Activated T-cell treated with anti-CD3 and anti-CD28 coated beads, Interleukin-2, amount 50 U/mL, for 48 hours (primary cell): Measurements from ENCODE around the gene C16orf96.
"Not testable (repeated sequence)": the region's sequence is repeated elsewhere in the genome, so short reads cannot be mapped to it uniquely, and the experiment has no call there.

Experiments
- DNase-seq, 2 experiments: peaks; one replicate each; pipeline ENCODE4 v3.0.0-alpha.2; 2020

C16orf96 gene

DNA sequence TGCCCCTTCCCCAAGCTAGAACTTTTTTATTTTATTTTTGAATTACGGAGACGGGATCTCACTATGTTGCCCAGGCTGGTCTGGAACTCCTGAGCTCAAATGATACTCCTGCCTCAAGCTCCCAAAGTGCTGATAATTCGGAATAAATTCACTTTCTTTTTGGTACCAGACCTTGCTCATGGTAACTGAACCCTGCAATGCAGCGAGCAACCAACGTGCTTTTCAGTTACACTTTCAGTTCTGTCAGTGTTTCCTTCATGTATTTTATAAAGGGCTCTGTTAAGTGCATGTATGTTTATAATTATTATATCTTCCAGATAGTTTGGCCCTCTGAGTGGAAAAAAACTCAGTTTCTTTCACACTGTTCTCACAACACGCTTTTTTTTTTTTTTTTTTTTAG lies 13.9 kb downstream of the C16orf96 start:
- no peak for DNase-seq

DNA sequence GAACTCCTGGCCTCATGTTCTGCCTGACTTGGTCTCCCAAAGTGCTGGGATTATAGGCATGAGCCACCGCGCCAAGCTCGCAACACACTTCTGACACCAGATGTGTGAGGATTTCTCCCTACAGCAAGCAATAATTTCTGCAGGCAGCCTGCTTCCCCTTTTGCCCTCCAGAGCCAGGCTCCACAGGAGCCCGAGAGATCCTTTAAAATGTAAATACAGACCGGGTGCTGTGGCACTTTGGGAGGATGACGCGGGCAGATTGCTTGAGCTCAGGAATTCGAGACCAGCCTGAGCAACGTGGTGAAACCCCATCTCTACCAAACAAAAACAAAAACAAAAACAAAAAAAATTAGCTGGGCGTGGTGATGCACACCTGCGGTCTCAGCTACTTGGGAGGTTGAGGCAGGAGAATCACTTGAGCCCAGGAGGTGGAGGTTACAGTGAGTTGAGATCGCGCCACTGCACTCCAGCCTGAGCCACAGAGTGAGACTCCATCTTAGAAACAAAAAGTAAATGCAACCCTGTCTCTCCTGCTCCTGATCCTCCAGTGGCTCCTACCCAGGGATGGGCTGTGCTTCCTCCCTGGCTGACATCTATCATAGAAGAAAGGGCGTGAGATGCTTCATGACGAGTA lies 14.7 kb downstream of the C16orf96 start:
- DNase-seq = no peak

DNA sequence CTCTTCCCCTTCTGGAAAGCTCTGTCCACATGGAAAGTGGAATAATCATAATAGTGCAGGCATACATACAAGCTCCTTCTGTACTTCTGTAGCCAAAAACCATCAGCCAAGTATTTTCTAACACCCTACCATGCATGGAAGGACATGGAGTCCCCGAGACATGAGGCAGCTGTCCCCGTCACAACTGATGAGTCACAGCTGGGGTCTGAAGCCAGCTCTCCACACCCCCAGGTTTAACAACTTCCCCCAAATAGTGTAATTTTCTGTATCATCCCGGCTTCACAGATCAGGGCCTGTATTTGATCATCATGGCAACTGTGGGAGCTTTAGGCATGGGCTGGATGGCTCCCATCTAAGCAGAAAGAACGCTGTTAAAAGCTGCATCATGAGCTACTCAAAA lies 16.6 kb downstream of the C16orf96 start:
- no peak for DNase-seq

DNA sequence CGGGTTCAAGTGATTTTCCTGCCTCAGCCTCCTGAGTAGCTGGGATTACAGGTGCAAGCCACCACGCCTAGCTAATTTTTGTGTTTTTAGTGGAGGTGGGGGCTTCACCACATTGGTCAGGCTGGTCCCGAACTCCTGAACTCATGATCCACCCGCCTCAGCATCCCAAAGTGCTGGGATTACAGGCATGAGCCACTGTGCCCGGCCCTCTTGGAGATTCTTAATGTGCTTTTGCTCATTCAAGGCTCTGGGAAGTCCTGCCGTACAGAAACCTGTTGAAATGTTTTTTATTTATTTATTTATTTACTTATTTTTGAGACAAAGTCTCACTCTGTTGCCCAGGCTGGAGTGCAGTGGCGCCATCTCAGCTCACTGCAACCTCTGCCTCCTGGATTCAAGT lies 17.8 kb downstream of the C16orf96 start:
- not testable (repeated sequence) for DNase-seq

DNA sequence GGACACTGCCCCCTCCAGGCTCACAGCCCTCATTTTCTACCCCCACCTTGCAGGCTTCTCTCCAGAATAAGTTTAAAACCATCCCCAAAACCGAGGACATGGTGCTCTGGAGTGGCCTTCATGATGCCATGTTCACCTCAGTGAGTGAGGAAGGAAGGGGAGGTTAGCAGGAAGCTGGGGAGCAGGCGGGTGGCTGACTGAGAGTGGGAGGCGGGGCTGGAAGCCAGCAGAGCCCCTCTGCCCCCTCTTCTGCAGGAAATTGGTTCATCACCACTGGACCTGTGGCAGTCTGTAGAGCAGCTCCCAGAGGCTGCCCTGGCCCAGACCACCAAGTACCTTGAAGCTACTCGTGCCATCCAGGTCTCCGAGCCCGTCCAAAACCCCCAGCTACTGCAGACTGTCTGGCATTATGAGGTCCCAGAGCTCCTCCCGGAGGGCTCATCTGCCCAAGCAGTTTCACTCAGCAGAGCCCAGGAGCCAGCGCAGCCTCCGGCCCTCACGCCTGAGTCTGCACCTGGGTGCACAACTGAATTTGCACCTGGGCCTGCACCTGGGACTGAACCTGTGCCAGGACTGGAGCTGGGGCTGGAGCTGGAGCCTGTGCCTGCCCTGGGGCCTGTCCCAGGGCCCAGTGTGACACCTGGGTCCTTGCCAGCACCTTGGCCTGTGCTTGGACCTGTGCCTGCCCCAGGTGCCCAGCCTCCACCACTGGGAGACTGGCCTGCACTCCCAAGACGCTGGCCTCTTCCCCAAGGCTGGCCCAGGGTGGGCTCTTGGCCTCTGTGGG lies 19.0 kb downstream of the C16orf96 start:
- no peak for DNase-seq

DNA sequence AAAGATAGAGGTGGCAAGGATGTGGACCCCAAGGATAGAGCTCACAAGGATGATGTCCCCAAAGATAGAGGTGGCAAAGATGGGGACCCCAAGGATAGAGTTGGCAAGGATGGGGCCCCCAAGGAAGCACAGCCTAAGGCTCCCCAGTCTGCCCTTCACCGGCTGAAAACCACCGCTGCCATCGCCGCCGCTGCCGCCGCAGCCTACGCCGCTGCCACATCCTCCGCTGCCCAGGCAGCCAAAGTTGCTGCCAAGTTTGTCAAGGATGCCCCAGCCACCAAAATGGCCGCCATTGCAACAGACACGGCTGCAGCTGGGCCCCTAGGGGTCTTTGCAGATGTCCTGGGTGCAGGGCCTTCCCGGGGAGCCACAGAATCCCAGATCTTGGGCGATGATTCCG lies 19.9 kb downstream of the C16orf96 start:
- DNase-seq = no peak

DNA sequence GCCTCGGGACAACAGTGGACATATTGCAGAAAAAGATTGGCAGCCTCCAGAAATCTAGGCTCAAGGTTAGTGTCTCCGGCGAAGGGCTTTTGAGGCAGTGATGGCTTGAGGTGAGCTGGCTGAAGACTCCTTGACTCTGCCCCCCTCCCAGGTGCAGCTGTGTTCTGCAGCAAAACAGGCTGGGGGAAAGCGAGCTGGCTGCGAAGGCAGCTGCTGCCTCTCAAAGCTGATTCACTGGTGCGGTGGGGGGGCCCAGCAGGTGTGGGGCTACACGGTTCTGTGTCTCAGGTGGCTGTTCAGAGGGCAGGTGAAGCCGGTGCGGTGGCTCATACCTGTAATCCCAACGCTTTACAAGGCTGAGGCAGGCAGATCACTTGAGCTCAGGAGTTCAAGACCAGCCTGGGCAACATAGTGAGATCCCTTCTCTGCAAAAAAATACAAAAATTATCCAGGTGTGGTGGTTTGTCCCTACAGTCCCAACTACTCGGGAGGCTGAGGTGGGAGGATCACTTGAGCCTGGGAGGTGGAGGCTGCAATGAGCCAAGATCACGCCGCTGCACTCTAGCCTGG lies 22.9 kb downstream of the C16orf96 start:
- no peak for DNase-seq

DNA sequence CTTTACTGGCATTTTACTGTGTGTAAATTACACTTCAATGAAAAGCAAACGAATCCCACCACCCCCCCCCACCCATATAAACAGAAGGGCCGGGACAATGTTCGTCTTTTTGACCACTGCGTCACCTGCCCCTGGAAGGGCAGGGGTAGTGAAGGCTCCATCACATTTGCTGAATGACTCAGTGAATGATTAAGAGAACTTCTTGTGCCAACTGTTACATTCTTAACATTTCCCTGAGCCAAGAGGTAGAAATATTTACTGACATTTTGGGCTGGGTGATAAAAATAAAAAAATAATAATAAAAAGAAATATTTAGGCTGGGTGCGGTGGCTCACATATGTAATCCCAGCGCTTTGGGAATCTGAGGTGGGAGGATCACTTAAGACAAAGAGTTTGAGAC lies 24.1 kb downstream of the C16orf96 start:
- DNase-seq = no peak

DNA sequence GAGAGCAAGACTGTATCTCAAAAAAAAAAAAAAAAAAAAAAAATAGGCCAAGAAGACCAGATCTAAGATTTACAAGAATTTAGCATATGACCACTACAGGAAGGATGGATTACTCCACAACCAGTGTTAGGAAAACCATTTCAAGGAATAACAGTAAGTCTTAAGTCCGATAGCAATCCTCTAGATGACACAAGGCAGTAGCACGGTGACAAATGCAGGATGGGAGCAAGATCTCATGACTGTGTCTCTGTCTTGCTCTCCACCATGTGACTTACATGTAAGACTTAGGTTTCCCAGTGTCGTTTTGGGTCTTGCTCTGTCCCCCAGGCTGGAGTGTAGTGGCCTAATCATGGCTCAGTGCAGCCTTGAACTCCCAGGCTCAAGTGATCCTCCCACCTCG lies 27.8 kb downstream of the C16orf96 start:
- DNase-seq = no peak

DNA sequence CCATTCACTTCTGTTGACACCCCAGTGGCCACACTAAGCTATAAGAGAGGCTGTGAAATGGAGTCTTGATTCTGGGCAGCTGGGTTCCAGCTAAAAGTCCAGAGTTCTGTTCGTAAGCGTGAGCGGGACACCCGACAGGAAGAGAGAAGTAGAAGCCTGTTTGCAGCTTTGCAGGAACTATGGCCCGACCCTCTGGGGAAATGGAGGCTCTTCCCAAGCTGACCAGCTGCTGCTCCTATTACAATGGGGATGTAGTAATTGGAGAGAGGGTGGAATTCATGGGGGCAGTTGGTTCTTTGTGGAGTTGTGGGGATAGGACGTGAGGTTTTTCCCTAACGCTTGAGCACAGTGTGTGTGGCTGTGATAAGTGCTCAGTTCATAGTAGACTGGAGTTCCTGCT lies 30.2 kb downstream of the C16orf96 start:
- DNase-seq = no peak

DNA sequence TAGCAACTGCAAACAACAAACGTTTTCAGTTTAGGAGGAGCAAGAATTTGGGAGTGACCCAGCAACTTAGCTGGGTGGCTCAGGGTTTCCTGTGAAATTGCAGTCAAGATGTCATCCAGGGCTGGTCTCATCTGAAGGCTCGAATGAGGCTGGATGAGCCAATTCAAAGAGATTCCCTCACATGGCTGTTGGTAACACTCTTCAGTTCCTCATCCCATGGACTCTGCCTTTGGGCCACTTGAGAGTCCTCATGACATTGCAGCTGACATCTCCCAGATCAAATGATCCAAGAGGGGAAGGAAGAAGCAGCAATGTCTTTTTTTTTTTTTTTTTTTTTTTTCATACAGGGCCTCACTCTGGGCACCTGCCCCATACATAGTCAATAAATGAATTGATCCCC lies 32.2 kb downstream of the C16orf96 start:
- no peak for DNase-seq

DNA sequence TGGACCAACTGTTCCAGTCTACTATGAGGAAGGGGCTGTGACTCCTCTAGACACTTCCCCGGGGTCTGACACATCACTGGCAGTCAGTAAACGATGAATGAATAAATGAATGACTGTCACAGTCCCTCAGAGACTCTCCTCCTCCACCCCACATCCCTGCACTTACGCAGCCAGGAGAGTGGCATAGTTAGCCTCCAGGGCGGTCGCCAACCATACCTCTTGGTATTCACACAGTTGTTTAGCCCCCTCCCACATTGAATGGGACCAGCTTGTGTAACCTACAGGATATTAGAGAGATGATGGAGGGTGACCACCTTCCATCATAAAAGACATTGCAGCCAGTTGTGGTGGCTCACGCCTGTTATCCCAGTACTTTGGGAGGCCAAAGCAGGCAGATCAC lies 32.8 kb downstream of the C16orf96 start:
- no peak for DNase-seq

DNA sequence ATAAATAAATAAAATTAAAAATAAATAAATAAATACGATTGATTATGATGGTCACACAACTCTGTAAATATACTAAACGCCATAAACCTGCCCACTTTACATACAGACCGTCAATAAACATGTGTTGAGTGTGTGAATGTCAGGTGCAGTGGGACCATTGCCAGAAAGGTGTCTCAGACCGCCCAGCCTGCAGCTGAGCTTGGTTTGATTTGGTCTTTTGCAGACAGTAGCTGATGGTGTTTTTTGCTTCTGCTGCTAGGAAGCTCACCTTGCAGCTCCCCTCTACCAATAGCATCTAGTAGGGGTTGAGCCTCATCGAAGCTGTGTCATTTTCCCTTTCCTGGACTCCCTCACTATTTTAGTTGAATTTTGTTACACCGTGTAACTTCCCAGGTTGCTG lies 35.1 kb downstream of the C16orf96 start:
- no peak for DNase-seq

DNA sequence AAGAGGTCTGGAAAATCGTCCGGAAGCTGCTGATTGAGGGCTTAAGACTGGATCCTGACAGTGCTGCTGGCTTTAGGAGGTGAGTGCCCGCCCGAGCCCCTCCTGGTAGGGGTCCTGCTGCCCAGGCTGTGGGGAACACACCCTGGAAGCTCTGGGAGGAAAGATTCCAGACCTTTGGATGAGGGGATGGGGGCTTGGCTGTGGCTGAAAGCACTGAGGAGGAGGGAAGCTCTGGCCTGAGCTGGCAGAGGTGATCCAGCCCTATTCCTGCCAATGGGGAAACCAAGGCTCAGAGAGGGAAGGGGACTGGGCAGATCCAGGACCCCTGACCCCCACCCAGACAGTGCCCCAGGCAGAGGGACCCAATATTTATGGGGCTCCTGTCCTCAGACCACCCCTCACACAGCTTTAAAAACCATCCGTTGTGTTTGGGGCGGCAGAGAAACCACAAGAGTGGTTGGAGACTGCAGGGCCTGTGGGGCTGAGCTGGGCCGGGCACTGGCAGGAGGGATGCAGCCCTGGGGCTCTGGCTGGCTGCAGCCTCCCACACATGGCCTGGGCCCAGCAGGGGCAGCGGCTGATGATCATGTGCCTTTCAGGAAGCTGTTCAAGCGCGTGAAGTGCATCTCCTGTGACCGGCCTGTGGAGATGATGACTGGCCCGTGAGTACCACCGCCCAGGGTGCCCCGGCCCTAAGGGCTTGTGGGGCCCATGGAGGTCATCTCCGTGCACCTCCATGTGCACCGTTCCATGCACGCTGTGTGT lies 35.7 kb downstream of the C16orf96 start:
- DNase-seq = no peak

DNA sequence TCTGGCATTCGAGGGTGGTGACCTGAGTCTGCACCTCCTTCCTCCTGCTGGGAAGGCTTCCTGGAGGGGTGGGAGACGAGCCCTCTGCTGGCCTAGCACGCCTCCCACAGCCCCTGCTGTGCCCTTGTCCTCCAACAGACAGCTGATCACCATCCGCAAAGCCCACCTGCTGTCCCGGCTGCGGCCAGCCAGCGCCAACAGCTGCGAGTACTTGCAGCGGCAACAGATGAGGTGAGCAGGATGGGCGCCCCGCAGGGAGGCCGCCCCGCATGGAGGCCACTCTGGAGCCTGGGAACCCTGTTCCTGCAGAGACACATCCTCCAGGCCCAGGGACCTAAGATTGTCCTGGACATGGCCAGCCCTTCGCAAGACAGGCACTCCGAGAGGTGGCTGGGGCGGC lies 36.9 kb downstream of the C16orf96 start:
- DNase-seq = no peak

DNA sequence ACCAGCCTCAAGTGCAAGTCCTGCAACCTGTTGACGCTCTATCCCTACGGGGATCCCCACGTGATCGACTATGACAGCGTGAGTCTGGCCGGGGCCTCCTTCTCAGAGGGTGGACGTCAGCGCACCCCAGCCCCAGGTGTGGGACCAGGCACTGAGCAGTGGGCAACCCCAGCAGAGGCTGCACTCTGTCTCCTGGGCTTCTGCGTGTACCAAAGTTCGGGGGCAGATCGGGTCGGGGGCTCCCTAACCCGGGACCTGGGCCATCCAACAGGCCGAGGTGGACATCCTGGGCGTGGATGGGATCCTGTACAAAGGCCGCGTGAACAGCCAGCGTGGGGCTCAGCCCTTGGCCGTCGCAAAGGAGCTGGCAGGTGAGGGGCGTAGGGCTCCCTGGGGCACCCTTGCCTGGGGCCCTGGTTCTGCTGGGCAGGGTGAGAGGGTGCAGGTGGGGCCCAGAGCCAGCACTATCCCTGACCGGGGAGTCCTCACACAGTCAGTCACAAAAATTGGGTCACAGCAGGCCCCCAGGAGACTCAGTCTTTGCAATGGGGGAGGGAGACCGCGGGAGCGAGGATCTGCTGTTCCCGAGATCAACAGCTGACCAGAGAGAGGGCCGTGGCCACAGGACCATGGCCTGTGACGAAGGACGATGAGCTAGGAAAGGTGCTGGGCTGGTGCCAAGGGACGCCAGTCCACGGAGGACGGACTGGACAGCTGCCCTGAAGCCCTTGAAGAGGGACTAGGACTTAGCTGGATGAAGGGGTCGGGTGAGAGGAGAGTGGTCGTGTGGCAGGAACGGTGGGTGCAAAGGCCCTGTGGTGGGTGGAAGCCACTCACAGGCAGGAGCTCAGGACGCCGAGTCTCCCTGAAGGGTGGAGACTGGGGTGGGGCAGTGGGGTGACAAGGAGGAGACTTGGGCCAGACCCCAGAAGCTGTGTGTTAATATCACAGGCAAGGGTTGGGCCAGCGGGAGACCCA lies 38.6 kb downstream of the C16orf96 start:
- DNase-seq = no peak

DNA sequence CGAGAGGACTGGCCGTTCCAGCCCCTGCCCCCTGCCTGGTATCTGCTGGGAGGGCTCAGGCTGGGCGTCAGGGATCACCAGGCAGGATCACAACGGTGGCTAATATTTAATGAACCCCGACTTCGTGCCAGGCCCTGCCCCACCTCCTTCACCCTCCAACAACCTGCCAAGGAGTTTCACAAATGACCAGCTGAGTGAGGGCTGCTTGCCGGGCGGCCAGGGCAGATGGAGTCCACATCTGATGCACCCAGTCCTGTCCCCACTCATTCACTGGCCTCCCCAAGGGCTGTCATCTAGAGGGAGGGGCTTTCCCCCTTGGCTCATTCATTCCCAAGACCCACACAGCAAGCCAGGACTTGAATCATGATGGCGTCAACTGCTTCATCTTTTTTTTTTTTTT lies 41.0 kb downstream of the C16orf96 start:
- DNase-seq = no peak

DNA sequence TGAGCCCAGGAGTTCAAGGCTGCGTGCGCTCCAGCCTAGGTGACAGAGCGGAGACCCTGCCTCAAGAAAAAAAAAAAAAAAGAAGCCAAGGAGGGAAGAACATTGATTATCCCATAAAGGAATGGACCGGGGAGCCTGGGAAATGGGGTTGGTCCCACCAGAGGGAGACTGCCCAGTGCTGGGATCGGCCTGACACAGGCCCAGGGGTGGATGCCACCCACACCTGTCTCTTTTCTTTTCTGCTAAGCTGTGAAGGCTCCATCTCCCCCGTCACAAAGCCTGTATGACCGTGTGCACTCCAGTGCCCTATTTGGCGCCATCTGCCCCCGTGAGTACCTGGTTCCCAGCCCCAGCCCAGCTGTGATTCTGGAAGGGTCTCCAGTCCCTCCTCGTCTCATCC lies 42.9 kb downstream of the C16orf96 start:
- no peak for DNase-seq

DNA sequence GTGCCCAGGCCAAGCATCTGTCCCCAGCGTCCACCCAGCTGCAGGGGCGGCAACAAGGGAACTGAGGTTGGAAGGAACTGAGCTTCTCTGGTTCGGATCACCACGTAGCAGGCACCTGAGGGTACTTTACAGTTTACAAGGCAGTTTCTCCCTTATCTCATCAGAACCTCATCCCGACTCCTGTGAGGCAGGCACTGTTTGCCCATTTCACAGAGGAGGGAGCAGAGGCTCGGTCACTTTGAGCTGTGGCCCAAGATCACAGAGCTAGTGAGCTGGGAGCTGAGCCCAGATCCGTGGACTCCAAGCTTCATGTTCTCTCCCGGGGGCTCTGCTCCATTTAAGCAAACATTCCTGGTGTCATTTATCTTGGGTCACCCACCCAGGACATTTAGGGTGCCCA lies 43.4 kb downstream of the C16orf96 start:
- DNase-seq = no peak

DNA sequence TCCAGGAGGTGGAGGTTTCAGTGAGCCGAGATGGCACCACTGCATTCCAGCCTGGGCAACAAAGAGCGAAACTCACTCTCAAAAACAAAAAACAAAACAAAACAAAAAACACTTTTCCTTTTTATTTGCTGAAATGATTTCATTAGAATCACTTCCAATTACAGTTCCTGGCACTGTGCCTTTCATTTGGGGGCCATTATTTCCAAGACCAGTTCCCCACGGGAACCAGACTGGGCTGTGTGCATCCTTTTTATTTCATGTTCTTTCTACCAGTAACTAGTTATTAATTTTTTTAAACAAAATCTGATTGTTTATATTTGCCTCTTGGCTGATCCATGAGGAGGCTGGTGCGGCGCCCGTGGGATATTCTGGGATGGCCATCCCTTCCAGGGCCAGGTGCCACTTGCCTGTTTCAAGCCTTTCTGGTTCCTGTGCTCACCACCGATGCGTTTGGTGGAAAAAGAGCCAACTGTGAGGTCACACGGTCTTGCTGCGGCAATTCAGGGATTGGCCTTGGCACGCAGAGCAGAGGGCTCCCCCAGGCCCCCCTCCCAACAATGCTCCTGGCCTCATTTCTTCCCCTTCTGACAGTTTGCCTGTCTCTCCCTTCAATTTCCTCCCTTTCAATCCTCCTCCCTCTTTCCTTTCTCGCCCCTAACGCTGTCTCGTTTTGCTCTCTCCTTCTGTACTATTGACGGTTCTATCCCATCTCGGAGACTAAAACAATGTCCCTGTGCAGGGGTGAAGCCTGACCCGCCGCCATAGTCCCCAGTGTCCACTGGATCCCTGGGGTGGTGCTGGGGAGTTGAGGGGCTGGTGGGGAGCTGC lies 45.1 kb downstream of the C16orf96 start:
- no peak for DNase-seq

DNA sequence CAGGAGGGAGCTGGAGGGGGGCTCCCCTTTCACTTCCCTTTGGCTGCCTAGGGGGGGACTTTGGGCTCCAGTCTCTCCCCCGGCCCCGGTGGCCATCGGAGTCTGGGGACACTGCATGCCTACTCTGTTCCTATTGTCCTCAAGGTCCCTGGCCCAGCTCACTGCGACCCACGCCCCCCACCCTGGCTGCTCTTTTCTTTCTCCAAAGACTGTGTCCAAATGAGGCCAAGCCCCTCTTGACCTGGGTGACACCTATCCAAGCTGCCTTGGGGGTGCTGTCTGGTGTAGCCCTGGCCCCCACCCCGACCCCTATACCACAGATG lies 45.7 kb downstream of the C16orf96 start:
- DNase-seq = no peak

DNA sequence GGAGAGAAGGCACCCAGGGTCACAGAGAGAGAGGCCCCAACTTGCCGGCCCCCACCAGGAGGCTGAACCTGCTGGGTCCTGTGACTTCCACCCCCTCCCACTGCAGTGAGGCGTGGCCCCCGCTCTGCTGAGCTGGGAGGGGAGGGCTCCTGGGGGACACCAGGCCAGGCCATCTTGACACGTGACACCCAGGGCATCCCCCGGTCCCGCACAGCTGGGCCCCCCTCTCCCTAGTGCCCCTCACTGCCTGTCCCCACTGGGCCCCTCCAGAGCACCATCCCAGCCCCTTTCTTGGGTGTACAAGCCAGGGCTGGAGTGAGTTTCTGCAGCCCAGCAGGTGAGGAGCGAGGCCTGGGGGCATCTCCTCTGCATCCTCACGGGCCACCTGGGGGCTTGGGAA lies 46.2 kb downstream of the C16orf96 start:
- DNase-seq = no peak
